GM23338 (cell line): ENCODE results near the gene SLC20A1. TPM values are rescaled to one million over a fixed set of nuclear protein-coding genes. Genes with fewer than 3 reads are reported as not detected.

Experiments
- ATAC-seq: fragments of 200-7000 bp; cut with Tn5 transposase; 3 replicates; pipeline ENCODE4 v1.9.1; 2020
- DNase-seq: peaks from one replicate; pipeline ENCODE4 v3.0.0-alpha.2; 2015; ENCODE audit warnings: low spot score
- H2AFZ ChIP-seq: fragments of 200-600 bp; sonication (generic); 2 replicates; pipeline ENCODE4 v1.8.0; 2016; ENCODE audit warnings: antibody characterized with exemption, mild to moderate bottlenecking, moderate library complexity
- H3F3A ChIP-seq: fragments of 200-600 bp; sonication (generic); replicated peaks from 2 replicates; pipeline ENCODE4 v1.8.0; 2017; ENCODE audit warnings: antibody characterized with exemption, mixed run types, low read depth
- H3K27ac ChIP-seq: fragments of 200-600 bp; sonication (generic); 2 replicates; pipeline ENCODE4 v1.6.1; 2016; ENCODE audit warnings: low read depth
- H3K27me3 ChIP-seq: fragments of 200-600 bp; sonication (generic); 2 replicates; pipeline ENCODE4 v1.8.0; 2016; ENCODE audit warnings: mild to moderate bottlenecking, mixed run types, moderate library complexity; ENCODE audit not compliant: insufficient read depth
- H3K36me3 ChIP-seq: fragments of 200-600 bp; sonication (generic); 2 replicates; pipeline ENCODE4 v1.8.0; 2016; ENCODE audit warnings: mild to moderate bottlenecking; ENCODE audit not compliant: insufficient read depth
- H3K4me1 ChIP-seq: fragments of 200-600 bp; sonication (generic); 2 replicates; pipeline ENCODE4 v1.8.0; 2016; ENCODE audit warnings: mild to moderate bottlenecking, moderate library complexity; ENCODE audit not compliant: insufficient read depth
- H3K4me2 ChIP-seq: fragments of 200-600 bp; sonication (generic); 2 replicates; pipeline ENCODE4 v1.7.1; 2017; ENCODE audit warnings: mixed run types
- H3K4me3 ChIP-seq: fragments of 200-600 bp; sonication (generic); 2 replicates; pipeline ENCODE4 v1.6.1; 2016; ENCODE audit warnings: mixed run types
- H3K79me2 ChIP-seq: fragments of 200-600 bp; sonication (generic); replicated peaks from 2 replicates; pipeline ENCODE4 v1.8.0; 2017; ENCODE audit warnings: mild to moderate bottlenecking; ENCODE audit not compliant: insufficient read depth
- H3K9me2 ChIP-seq: fragments of 200-600 bp; sonication (generic); 2 replicates; pipeline ENCODE4 v1.8.0; 2017; ENCODE audit not compliant: insufficient read depth
- H4K20me1 ChIP-seq: fragments of 200-600 bp; sonication (generic); replicated peaks from 2 replicates; pipeline ENCODE4 v1.8.0; 2017; ENCODE audit warnings: mild to moderate bottlenecking; ENCODE audit not compliant: insufficient read depth
- H3K27ac Mint-ChIP-seq: 2 replicates; pipeline ENCODE4 v1.8.0; 2020; ENCODE audit warnings: inconsistent platforms, mild to moderate bottlenecking, moderate library complexity, mixed read lengths
- H3K27me3 Mint-ChIP-seq: 3 replicates; pipeline ENCODE4 v1.8.0; 2022; ENCODE audit warnings: low read depth, mild to moderate bottlenecking, moderate library complexity, mixed read lengths, inconsistent platforms; ENCODE audit not compliant: insufficient read depth, poor library complexity
- H3K36me3 Mint-ChIP-seq: 3 replicates; pipeline ENCODE4 v1.8.0; 2021; ENCODE audit warnings: low read depth, mild to moderate bottlenecking, inconsistent platforms, moderate library complexity, mixed read lengths
- H3K4me1 Mint-ChIP-seq: 3 replicates; pipeline ENCODE4 v1.8.0; 2020; ENCODE audit warnings: mild to moderate bottlenecking, inconsistent platforms, mixed read lengths
- H3K4me3 Mint-ChIP-seq: 3 replicates; pipeline ENCODE4 v1.8.0; 2021; ENCODE audit warnings: moderate library complexity, mild to moderate bottlenecking, inconsistent platforms, mixed read lengths
- H3K9me3 Mint-ChIP-seq: 3 replicates; pipeline ENCODE4 v1.8.0; 2020; ENCODE audit warnings: moderate library complexity, mild to moderate bottlenecking, inconsistent platforms, mixed read lengths
- CREB1 ChIP-seq: fragments of 250-450 bp; sonication (Bioruptor Pico); IDR thresholded peaks from 2 replicates; pipeline ENCODE4 v1.5.0; 2020; ENCODE audit warnings: low read depth, mild to moderate bottlenecking, moderate library complexity
- EZH2 ChIP-seq: fragments of 200-600 bp; sonication (generic); IDR thresholded peaks from one replicate; pipeline ENCODE4 v1.8.0; 2017; ENCODE audit warnings: antibody characterized with exemption, mild to moderate bottlenecking, low read depth; ENCODE audit not compliant: unreplicated experiment
- JUNB ChIP-seq: IDR thresholded peaks from one replicate; pipeline ENCODE4 v1.6.1; 2016; ENCODE audit warnings: antibody characterized with exemption; ENCODE audit not compliant: unreplicated experiment
- NANOG ChIP-seq: IDR thresholded peaks from 2 replicates; pipeline ENCODE4 v1.6.1; 2016; ENCODE audit warnings: antibody characterized with exemption, borderline replicate concordance
- POLR2AphosphoS5 ChIP-seq: IDR thresholded peaks from 2 replicates; pipeline ENCODE4 v1.6.1; 2016; ENCODE audit warnings: antibody characterized with exemption, low read depth
- STAT1 ChIP-seq: IDR thresholded peaks from one replicate; pipeline ENCODE4 v1.6.1; 2016; ENCODE audit warnings: antibody characterized with exemption; ENCODE audit not compliant: unreplicated experiment
- ZNF114 ChIP-seq: fragments of 250-450 bp; sonication (Bioruptor Pico); IDR thresholded peaks from 2 replicates; pipeline ENCODE4 v1.5.0; 2020; ENCODE audit warnings: mild to moderate bottlenecking, moderate library complexity
- ZNF331 ChIP-seq: fragments of 250-450 bp; sonication (Bioruptor Pico); IDR thresholded peaks from 2 replicates; pipeline ENCODE4 v1.5.0; 2020; ENCODE audit warnings: low read depth, mild to moderate bottlenecking, moderate library complexity
- polyA plus RNA-seq: library from polyadenylated mRNA; unstranded; fragments of >200 nt; fragmentation: Nextera tagmentation; extraction: Ambion mirVana; gene quantifications from 2 replicates; pipeline ENCODE4 v1.2.1, GENCODE V29; 2016
- total RNA-seq: library from RNA; depleted of rRNA; stranded (reverse); fragments of >200 nt; shearing (Covaris generic); gene quantifications from 2 replicates; pipeline ENCODE4 v1.2.3, GENCODE V29; 2014
- TF ChIP-seq, protein P1 (sequence below): IDR thresholded peaks from one replicate; pipeline ENCODE4 v1.6.1; 2018; ENCODE audit warnings: antibody characterized with exemption; ENCODE audit not compliant: unreplicated experiment
- TF ChIP-seq, protein P2 (sequence below): IDR thresholded peaks from 2 replicates; pipeline ENCODE4 v1.6.1; 2016; ENCODE audit warnings: antibody characterized with exemption
- TF ChIP-seq, protein P3 (sequence below), 2 experiments: fragments of 200-600 bp in 1 of 2; sonication (generic) in 1 of 2; conservative IDR thresholded peaks; 2 replicates each; pipeline versions ENCODE4 v1.5.1 to v1.6.1; 2016 to 2017; ENCODE audit warnings: antibody characterized with exemption in 2 of 2, low read depth in 2 of 2, mild to moderate bottlenecking in 2 of 2, moderate library complexity in 1 of 2

SLC20A1 gene
- total and polyA plus RNA-seq, 2 experiments from 2014 or later, result 52.9 to 84.3 TPM

DNA sequence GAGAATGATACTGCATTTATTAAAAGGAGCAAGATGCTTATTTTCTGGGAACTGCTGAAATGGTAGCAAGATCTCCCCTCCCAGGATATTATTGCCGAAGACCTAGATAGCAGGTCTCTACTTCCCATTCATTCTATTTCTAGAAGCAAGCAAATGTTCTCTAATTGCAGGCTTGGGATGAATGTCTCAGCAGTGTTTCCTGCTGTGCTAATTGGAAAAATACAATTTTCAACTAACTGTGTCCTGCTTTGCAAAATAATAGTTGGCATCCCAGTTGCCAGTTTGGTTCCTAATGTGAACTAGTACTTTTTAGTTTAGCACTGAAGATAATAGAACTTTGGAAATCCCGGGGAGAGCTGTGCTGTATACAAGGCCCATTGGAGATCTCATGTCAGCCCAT lies 26.1 kb downstream of the SLC20A1 start (continued):
- TF ChIP-seq, protein P1, sequence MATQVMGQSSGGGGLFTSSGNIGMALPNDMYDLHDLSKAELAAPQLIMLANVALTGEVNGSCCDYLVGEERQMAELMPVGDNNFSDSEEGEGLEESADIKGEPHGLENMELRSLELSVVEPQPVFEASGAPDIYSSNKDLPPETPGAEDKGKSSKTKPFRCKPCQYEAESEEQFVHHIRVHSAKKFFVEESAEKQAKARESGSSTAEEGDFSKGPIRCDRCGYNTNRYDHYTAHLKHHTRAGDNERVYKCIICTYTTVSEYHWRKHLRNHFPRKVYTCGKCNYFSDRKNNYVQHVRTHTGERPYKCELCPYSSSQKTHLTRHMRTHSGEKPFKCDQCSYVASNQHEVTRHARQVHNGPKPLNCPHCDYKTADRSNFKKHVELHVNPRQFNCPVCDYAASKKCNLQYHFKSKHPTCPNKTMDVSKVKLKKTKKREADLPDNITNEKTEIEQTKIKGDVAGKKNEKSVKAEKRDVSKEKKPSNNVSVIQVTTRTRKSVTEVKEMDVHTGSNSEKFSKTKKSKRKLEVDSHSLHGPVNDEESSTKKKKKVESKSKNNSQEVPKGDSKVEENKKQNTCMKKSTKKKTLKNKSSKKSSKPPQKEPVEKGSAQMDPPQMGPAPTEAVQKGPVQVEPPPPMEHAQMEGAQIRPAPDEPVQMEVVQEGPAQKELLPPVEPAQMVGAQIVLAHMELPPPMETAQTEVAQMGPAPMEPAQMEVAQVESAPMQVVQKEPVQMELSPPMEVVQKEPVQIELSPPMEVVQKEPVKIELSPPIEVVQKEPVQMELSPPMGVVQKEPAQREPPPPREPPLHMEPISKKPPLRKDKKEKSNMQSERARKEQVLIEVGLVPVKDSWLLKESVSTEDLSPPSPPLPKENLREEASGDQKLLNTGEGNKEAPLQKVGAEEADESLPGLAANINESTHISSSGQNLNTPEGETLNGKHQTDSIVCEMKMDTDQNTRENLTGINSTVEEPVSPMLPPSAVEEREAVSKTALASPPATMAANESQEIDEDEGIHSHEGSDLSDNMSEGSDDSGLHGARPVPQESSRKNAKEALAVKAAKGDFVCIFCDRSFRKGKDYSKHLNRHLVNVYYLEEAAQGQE, result no peak
- TF ChIP-seq STAT1, result no peak
- no peak for TF ChIP-seq EZH2
- TF ChIP-seq, protein P2, sequence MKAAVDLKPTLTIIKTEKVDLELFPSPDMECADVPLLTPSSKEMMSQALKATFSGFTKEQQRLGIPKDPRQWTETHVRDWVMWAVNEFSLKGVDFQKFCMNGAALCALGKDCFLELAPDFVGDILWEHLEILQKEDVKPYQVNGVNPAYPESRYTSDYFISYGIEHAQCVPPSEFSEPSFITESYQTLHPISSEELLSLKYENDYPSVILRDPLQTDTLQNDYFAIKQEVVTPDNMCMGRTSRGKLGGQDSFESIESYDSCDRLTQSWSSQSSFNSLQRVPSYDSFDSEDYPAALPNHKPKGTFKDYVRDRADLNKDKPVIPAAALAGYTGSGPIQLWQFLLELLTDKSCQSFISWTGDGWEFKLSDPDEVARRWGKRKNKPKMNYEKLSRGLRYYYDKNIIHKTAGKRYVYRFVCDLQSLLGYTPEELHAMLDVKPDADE, result no peak
- TF ChIP-seq CREB1, result no peak
- TF ChIP-seq, protein P3, sequence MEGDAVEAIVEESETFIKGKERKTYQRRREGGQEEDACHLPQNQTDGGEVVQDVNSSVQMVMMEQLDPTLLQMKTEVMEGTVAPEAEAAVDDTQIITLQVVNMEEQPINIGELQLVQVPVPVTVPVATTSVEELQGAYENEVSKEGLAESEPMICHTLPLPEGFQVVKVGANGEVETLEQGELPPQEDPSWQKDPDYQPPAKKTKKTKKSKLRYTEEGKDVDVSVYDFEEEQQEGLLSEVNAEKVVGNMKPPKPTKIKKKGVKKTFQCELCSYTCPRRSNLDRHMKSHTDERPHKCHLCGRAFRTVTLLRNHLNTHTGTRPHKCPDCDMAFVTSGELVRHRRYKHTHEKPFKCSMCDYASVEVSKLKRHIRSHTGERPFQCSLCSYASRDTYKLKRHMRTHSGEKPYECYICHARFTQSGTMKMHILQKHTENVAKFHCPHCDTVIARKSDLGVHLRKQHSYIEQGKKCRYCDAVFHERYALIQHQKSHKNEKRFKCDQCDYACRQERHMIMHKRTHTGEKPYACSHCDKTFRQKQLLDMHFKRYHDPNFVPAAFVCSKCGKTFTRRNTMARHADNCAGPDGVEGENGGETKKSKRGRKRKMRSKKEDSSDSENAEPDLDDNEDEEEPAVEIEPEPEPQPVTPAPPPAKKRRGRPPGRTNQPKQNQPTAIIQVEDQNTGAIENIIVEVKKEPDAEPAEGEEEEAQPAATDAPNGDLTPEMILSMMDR (conservative IDR thresholded peaks at IDR 0.05; ENCODE audit: low read depth in 2 of 2), result no peak
- TF ChIP-seq POLR2AphosphoS5, result no peak
- TF ChIP-seq ZNF114, result no peak
- TF ChIP-seq JUNB, result no peak

DNA sequence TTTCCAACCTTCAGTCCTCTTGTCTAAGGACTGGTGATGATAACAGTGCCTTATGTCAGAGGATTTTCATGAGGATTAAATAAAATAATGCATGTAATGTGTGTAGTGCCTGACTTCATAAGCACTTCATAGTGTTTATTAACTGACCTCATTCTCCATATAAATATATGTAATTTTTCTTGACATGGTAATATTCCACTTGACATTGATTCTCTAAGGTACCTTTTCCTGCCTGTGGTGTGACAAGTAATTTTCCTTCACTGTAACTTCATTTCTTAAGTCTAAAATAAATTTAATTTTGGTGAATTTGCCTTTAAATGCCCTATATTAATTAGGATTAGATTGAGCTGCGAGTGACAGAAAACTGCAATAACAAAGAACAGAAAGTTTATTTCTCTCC lies 27.3 kb downstream of the SLC20A1 start:
- Histone ChIP-seq H3K4me3 (no peak overlapping the region), H3K27ac (no peak overlapping the region), H4K20me1 (no peaks in the 10 kb centered on the region), H3K4me1 (no peaks in the 10 kb centered on the region), H3K36me3 (no peaks in the 10 kb centered on the region), H3K4me2 (no peak overlapping the region), H3K79me2 (no peaks in the 10 kb centered on the region), H2AFZ (no peak overlapping the region), H3F3A (no peaks in the 10 kb centered on the region), H3K27me3 (no peaks in the 10 kb centered on the region), H3K9me2 (no peaks in the 10 kb centered on the region)
- H3K36me3 Mint-ChIP-seq, result no peaks in the 10 kb centered on the region
- H3K4me1 Mint-ChIP-seq, result peaks cover 12% of the 10 kb centered on the region; the same call in 2 of the 3 replicates
- TF ChIP-seq POLR2AphosphoS5 (no peak), CREB1 (no peak), STAT1 (no peak), NANOG (no peak), ZNF331 (no peak)
- TF ChIP-seq, protein P3 (conservative IDR thresholded peaks at IDR 0.05; ENCODE audit: low read depth in 2 of 2), result no peak
- TF ChIP-seq, protein P2, result no peak
- TF ChIP-seq, protein P1, result no peak
- no peak for ATAC-seq
- H3K27ac Mint-ChIP-seq, result no peak overlapping the region
- H3K27me3 Mint-ChIP-seq, result peaks cover 13% of the 10 kb centered on the region
- no peak for DNase-seq
- no peak overlapping the region for H3K4me3 Mint-ChIP-seq
- H3K9me3 Mint-ChIP-seq, result no peaks in the 10 kb centered on the region
